ENCODE data around the gene MRGPRE.

GRCh38 chr11:3232956-3233355 lies 739 bp upstream of the MRGPRE start:
- TF ChIP-seq SUZ12 (IDR thresholded peaks at IDR 0.05; ENCODE audit: extremely low read depth, insufficient read depth, insufficient read length), result no peak
- TF ChIP-seq YY1 (IDR thresholded peaks at IDR 0.05; ENCODE audit: insufficient read depth, insufficient read length), result no peak
